SU-DHL-6 (cell line): ENCODE data around the gene ULK1.

ENCODE experiments used
- H2AFZ ChIP-seq: fragments of 200-600 bp; sonication (generic); 2 replicates; pipeline ENCODE4 v1.6.1; 2014; ENCODE audit warnings: low read depth, mild to moderate bottlenecking, moderate library complexity, mixed read lengths, antibody characterized with exemption, low read length; ENCODE audit not compliant: severe bottlenecking
- H3F3A ChIP-seq: fragments of 200-600 bp; shearing (Covaris generic); 2 replicates; pipeline ENCODE4 v1.6.0; 2016; ENCODE audit warnings: antibody characterized with exemption, mild to moderate bottlenecking; ENCODE audit not compliant: insufficient read depth
- H3K27ac ChIP-seq: fragments of 200-600 bp; sonication (generic); 2 replicates; pipeline ENCODE4 v1.5.1; 2016; ENCODE audit warnings: low read depth, mild to moderate bottlenecking, low read length, moderate library complexity, mixed read lengths
- H3K27me3 ChIP-seq: fragments of 200-600 bp; sonication (generic), shearing (Covaris generic); 2 replicates; pipeline ENCODE4 v1.6.0; 2014; ENCODE audit warnings: mild to moderate bottlenecking, low read length
- H3K36me3 ChIP-seq: fragments of 200-600 bp; sonication (generic); 2 replicates; pipeline ENCODE4 v1.6.1; 2014; ENCODE audit warnings: mild to moderate bottlenecking, low read length, mixed read lengths
- H3K4me2 ChIP-seq: fragments of 300-600, 200-600 bp; shearing (Covaris generic), sonication (generic); 2 replicates; pipeline ENCODE4 v1.6.0; 2014; ENCODE audit warnings: low read length, low read depth, mild to moderate bottlenecking; ENCODE audit not compliant: poor library complexity, severe bottlenecking
- H3K4me3 ChIP-seq: fragments of 200-600 bp; sonication (generic); 2 replicates; pipeline ENCODE4 v1.5.1; 2014; ENCODE audit warnings: antibody characterized with exemption, low read length, mild to moderate bottlenecking, mixed read lengths; ENCODE audit not compliant: insufficient read depth, poor library complexity, severe bottlenecking
- H3K79me2 ChIP-seq: fragments of 200-600 bp; sonication (generic); 2 replicates; pipeline ENCODE4 v1.6.1; 2014; ENCODE audit warnings: mild to moderate bottlenecking, low read length, moderate library complexity; ENCODE audit not compliant: insufficient read depth
- H3K9ac ChIP-seq: fragments of 200-600 bp; sonication (generic); 2 replicates; pipeline ENCODE4 v1.7.0; 2014; ENCODE audit warnings: mild to moderate bottlenecking, low read length
- H3K9me2 ChIP-seq: fragments of 200-600 bp; sonication (generic); replicated peaks from 2 replicates; pipeline ENCODE4 v1.6.1; 2014; ENCODE audit warnings: low read length; ENCODE audit not compliant: insufficient read depth
- H3K9me3 ChIP-seq: fragments of 200-600 bp; sonication (generic); 2 replicates; pipeline ENCODE4 v1.6.1; 2014; ENCODE audit warnings: low read length, mixed read lengths; ENCODE audit not compliant: insufficient read depth
- H4K20me1 ChIP-seq: fragments of 200-600 bp; sonication (generic); 2 replicates; pipeline ENCODE4 v1.6.1; 2014; ENCODE audit warnings: low read depth, mild to moderate bottlenecking, antibody characterized with exemption, low read length, moderate library complexity, mixed read lengths
- CTCF ChIP-seq: fragments of 200-600 bp; sonication (generic); IDR thresholded peaks from one replicate; pipeline ENCODE4 v1.5.1; 2017; ENCODE audit warnings: antibody characterized with exemption, mild to moderate bottlenecking, low read length, moderate library complexity; ENCODE audit not compliant: insufficient read depth, poor library complexity, severe bottlenecking
- EZH2phosphoT487 ChIP-seq: fragments of 200-600 bp; sonication (generic), shearing (Covaris generic); conservative IDR thresholded peaks from 2 replicates; pipeline ENCODE4 v1.6.1; 2018; ENCODE audit warnings: mild to moderate bottlenecking, antibody characterized with exemption, low read length, moderate library complexity, mixed read lengths

The ULK1 gene

DNA sequence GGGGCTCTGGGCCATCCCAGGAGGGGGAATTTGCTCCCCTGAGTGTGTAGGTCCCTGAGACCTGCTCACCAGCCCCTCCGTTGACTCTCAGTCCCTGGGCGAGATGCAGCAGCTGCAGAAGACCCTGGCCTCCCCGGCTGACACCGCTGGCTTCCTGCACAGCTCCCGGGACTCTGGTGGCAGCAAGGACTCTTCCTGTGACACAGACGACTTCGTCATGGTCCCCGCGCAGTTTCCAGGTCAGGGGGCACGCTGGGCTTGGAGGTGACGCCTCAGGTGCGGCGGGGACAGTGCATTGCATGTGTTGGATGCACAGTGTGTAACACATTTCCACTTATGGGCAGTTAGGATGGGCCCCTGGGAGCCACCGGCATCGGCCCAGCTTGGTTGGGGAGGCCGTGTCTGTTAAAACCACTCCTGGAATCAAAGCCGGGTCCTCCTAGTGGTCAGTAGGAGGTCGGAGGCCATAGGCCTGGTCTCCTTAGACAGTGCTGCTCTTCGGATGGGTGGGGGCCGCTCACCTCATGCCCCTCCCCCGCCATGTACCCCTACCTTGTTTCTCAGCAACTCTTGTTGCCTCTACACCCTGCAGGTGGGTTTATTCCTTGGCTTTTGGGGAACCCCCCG, 17.5 kb downstream of the ULK1 start:
- H3K4me3 ChIP-seq = no peak overlapping the region
- TF ChIP-seq CTCF (no peak), EZH2phosphoT487 (no peak)
- no peaks in the 10 kb centered on the region for H3F3A ChIP-seq
- no peak overlapping the region for H3K4me2 ChIP-seq
- no peaks in the 10 kb centered on the region for H4K20me1 ChIP-seq
- H3K9ac ChIP-seq = no peak overlapping the region
- H3K36me3 ChIP-seq = no peaks in the 10 kb centered on the region
- no peak overlapping the region for H3K27ac ChIP-seq
- no peaks in the 10 kb centered on the region for H3K9me3 ChIP-seq
- H3K79me2 ChIP-seq = no peaks in the 10 kb centered on the region
- H3K27me3 ChIP-seq = no peaks in the 10 kb centered on the region
- no peaks in the 10 kb centered on the region for H3K9me2 ChIP-seq
- H2AFZ ChIP-seq = no peak overlapping the region

- H3K36me3 ChIP-seq = no peaks in the 10 kb centered on the region
- H3K27me3 ChIP-seq = no peaks in the 10 kb centered on the region
- no peaks in the 10 kb centered on the region for H3K9me2 ChIP-seq
- H2AFZ ChIP-seq = no peak overlapping the region
- no peak for TF ChIP-seq CTCF
- no peak for TF ChIP-seq EZH2phosphoT487
- H3K79me2 ChIP-seq = no peaks in the 10 kb centered on the region
- no peak overlapping the region for H3K4me2 ChIP-seq
- no peak overlapping the region for H3K9ac ChIP-seq
- H4K20me1 ChIP-seq = no peaks in the 10 kb centered on the region
- no peaks in the 10 kb centered on the region for H3F3A ChIP-seq
- H3K4me3 ChIP-seq = no peak overlapping the region
- no peak overlapping the region for H3K27ac ChIP-seq
- no peaks in the 10 kb centered on the region for H3K9me3 ChIP-seq
These were observed 18.3 kb downstream of the ULK1 start for GRCh38 chr12:131912518-131913274.

GRCh38 chr12:131913666-131914065, 19.2 kb downstream of the ULK1 start:
- H3K4me3 ChIP-seq = no peak overlapping the region
- no peaks in the 10 kb centered on the region for H3K9me2 ChIP-seq
- no peak for TF ChIP-seq EZH2phosphoT487
- TF ChIP-seq CTCF = no peak
- H3K36me3 ChIP-seq = no peaks in the 10 kb centered on the region
- no peaks in the 10 kb centered on the region for H3K27me3 ChIP-seq
- no peak overlapping the region for H3K27ac ChIP-seq
- no peaks in the 10 kb centered on the region for H3F3A ChIP-seq
- no peak overlapping the region for H3K9ac ChIP-seq
- no peaks in the 10 kb centered on the region for H4K20me1 ChIP-seq
- no peak overlapping the region for H3K4me2 ChIP-seq
- H3K79me2 ChIP-seq = no peaks in the 10 kb centered on the region
- H2AFZ ChIP-seq = no peak overlapping the region
- H3K9me3 ChIP-seq = no peaks in the 10 kb centered on the region
